HCT116 (cell line): ENCODE data around the gene ELF5. TPM values are rescaled to one million over a fixed set of nuclear protein-coding genes. Genes with fewer than 3 reads are reported as not detected.

ENCODE experiments used
- ATAC-seq: fragments of 200-7000 bp; cut with Tn5 transposase; 2 replicates; pipeline ENCODE4 v1.9.1; 2020; ENCODE audit warnings: mild to moderate bottlenecking, moderate library complexity
- BruUV-seq: library from RNA; stranded (reverse); fragments of 400-500 nt; replicated peaks from 2 replicates; lab custom pipeline; 2021; lab: Mats Ljungman, UMichigan
- CTCF ChIA-PET: fragments of 300-600 bp; sonication (Branson Sonifier 250); formaldehyde crosslinking; loops from one replicate; lab custom pipeline; 2021; ENCODE audit warnings: antibody characterized with exemption; lab: Charles Lee
- POLR2A ChIA-PET: fragments of 300-600, 350-600 bp; sonication (Branson Sonifier 250); formaldehyde crosslinking; loops from one replicate; lab custom pipeline; 2021; ENCODE audit warnings: antibody characterized with exemption; lab: Charles Lee
- RAD21 ChIA-PET, 2 experiments: fragments of 300-600 bp; sonication (Branson Sonifier 250); formaldehyde crosslinking; loops; one replicate each; lab custom pipeline; 2023; ENCODE audit warnings: low total read pairs in 2 of 2; ENCODE audit not compliant: uncharacterized antibody in 2 of 2, unreplicated experiment in 2 of 2, low non-redundant PET in 1 of 2; lab: Charles Lee
- DNase-seq: peaks from one replicate; pipeline ENCODE4 v3.0.0-alpha.2; 2010; ENCODE audit warnings: low read depth, low spot score
- H2AFZ ChIP-seq: fragments of 200-600 bp; shearing (Covaris generic), sonication (generic); 2 replicates; pipeline ENCODE4 v1.6.1; 2017; ENCODE audit warnings: low read depth, mixed run types, mixed read lengths, antibody characterized with exemption, low read length; ENCODE audit not compliant: poor library complexity, severe bottlenecking
- H3K27ac ChIP-seq: 2 replicates; pipeline ENCODE4 v1.5.1; 2012; ENCODE audit warnings: low read depth, low read length
- H3K27me3 ChIP-seq: fragments of 200-600 bp; sonication (generic); 2 replicates; pipeline ENCODE4 v1.6.1; 2016; ENCODE audit warnings: mixed run types, low read length, mixed read lengths; ENCODE audit not compliant: insufficient read depth
- H3K36me3 ChIP-seq, 2 experiments: fragments of 200-500 bp in 1 of 2; fragments of 200-600 bp in 1 of 2; sonication (Bioruptor generic) in 1 of 2; sonication (generic) in 1 of 2; 2 replicates each; pipeline versions ENCODE4 v1.5.1 to v1.6.1; 2014 to 2016; ENCODE audit warnings: low read length in 2 of 2, inconsistent platforms in 1 of 2, mixed read lengths in 1 of 2, mixed run types in 1 of 2; ENCODE audit not compliant: insufficient read depth in 2 of 2, control insufficient read depth in 1 of 2
- H3K4me1 ChIP-seq, 2 experiments: fragments of 200-600 bp in 1 of 2; sonication (generic) in 1 of 2; 2 replicates each; pipeline versions ENCODE4 v1.5.1 to v1.6.1; 2012 to 2017; ENCODE audit warnings: low read length in 2 of 2, inconsistent platforms in 1 of 2, mild to moderate bottlenecking in 1 of 2, mixed read lengths in 1 of 2, mixed run types in 1 of 2, moderate library complexity in 1 of 2; ENCODE audit not compliant: insufficient read depth in 2 of 2, control insufficient read depth in 1 of 2
- H3K4me2 ChIP-seq: fragments of 200-600 bp; sonication (generic); 2 replicates; pipeline ENCODE4 v1.6.1; 2017; ENCODE audit warnings: mixed run types, low read length, mixed read lengths
- H3K4me3 ChIP-seq, 2 experiments: fragments of 200-600 bp in 1 of 2; sonication (generic) in 1 of 2; replicated peaks in 1 of 2; 2 replicates each; pipeline ENCODE4 v1.5.1; 2011 to 2016; ENCODE audit warnings: low read length in 2 of 2, control low read depth in 1 of 2, low read depth in 1 of 2, mild to moderate bottlenecking in 1 of 2, mixed read lengths in 1 of 2, mixed run types in 1 of 2
- H3K79me2 ChIP-seq: fragments of 200-600 bp; sonication (generic); 2 replicates; pipeline ENCODE4 v1.6.1; 2017; ENCODE audit warnings: mild to moderate bottlenecking, mixed run types, low read length, moderate library complexity, mixed read lengths; ENCODE audit not compliant: insufficient read depth
- H3K9ac ChIP-seq: fragments of 200-600 bp; sonication (generic); 2 replicates; pipeline ENCODE4 v1.6.1; 2016; ENCODE audit warnings: low read length, mixed read lengths
- H3K9me2 ChIP-seq: fragments of 200-600 bp; sonication (generic), shearing (Covaris generic); 2 replicates; pipeline ENCODE4 v1.6.1; 2017; ENCODE audit warnings: mixed run types, mild to moderate bottlenecking, moderate library complexity; ENCODE audit not compliant: insufficient read depth
- H3K9me3 ChIP-seq, 2 experiments: fragments of 200-500 bp in 1 of 2; fragments of 200-600 bp in 1 of 2; sonication (Bioruptor generic) in 1 of 2; sonication (generic) in 1 of 2; 2 replicates each; pipeline ENCODE4 v1.6.1; 2014 to 2017; ENCODE audit warnings: low read length in 2 of 2, mixed read lengths in 2 of 2, inconsistent platforms in 1 of 2, low read depth in 1 of 2, mild to moderate bottlenecking in 1 of 2, mixed run types in 1 of 2, moderate library complexity in 1 of 2; ENCODE audit not compliant: control insufficient read depth in 1 of 2, insufficient read depth in 1 of 2
- H4K20me1 ChIP-seq: fragments of 200-600 bp; sonication (generic), shearing (Covaris generic); 2 replicates; pipeline ENCODE4 v1.6.1; 2017; ENCODE audit warnings: mixed run types, mild to moderate bottlenecking, moderate library complexity; ENCODE audit not compliant: insufficient read depth
- CTCF ChIP-seq, 3 experiments: fragments of 200-600 bp in 1 of 3; sonication (generic) in 1 of 3; IDR thresholded peaks in 2 of 3; conservative IDR thresholded peaks in 1 of 3; 2 replicates each; pipeline ENCODE4 v1.5.1; 2012 to 2017; ENCODE audit warnings: low read depth in 2 of 3, low read length in 2 of 3, antibody characterized with exemption in 1 of 3, borderline replicate concordance in 1 of 3, control low read depth in 1 of 3, mild to moderate bottlenecking in 1 of 3, mixed read lengths in 1 of 3, mixed run types in 1 of 3, moderate library complexity in 1 of 3; ENCODE audit not compliant: insufficient read depth in 1 of 3
- ELF1 ChIP-seq: IDR thresholded peaks from 2 replicates; pipeline ENCODE4 v1.6.1; 2012; ENCODE audit warnings: low read depth, borderline replicate concordance
- EZH2 ChIP-seq: fragments of 200-600 bp; sonication (generic); IDR thresholded peaks from 2 replicates; pipeline ENCODE4 v1.6.1; 2017; ENCODE audit warnings: antibody characterized with exemption, mixed run types
- FOSL1 ChIP-seq: IDR thresholded peaks from 2 replicates; pipeline ENCODE4 v1.6.1; 2012; ENCODE audit warnings: low read depth
- JUND ChIP-seq: IDR thresholded peaks from 2 replicates; pipeline ENCODE4 v1.6.1; 2012
- MAX ChIP-seq: IDR thresholded peaks from 2 replicates; pipeline ENCODE4 v1.6.1; 2012
- POLR2A ChIP-seq: IDR thresholded peaks from 2 replicates; pipeline ENCODE4 v1.7.0; 2011; ENCODE audit warnings: borderline replicate concordance; ENCODE audit not compliant: insufficient read depth, insufficient read length; ENCODE audit errors: extremely low read depth
- POLR2AphosphoS5 ChIP-seq: IDR thresholded peaks from 2 replicates; pipeline ENCODE4 v1.6.1; 2011; ENCODE audit warnings: mild to moderate bottlenecking, low read depth, low read length, moderate library complexity
- RAD21 ChIP-seq: IDR thresholded peaks from 2 replicates; pipeline ENCODE4 v1.6.1; 2012; ENCODE audit warnings: low read depth, mild to moderate bottlenecking
- SIN3A ChIP-seq: IDR thresholded peaks from 2 replicates; pipeline ENCODE4 v1.6.1; 2012; ENCODE audit warnings: low read depth
- SP1 ChIP-seq: IDR thresholded peaks from 2 replicates; pipeline ENCODE4 v1.6.1; 2012; ENCODE audit warnings: low read depth
- SRF ChIP-seq: IDR thresholded peaks from 2 replicates; pipeline ENCODE4 v1.6.1; 2012; ENCODE audit warnings: low read depth
- YY1 ChIP-seq: IDR thresholded peaks from 2 replicates; pipeline ENCODE4 v1.6.1; 2011; ENCODE audit warnings: low read length, low read depth, moderate library complexity, mild to moderate bottlenecking; ENCODE audit not compliant: insufficient replicate concordance; ENCODE audit errors: extremely low read depth
- ZFX ChIP-seq: fragments of 450-650 bp; IDR thresholded peaks from 2 replicates; pipeline ENCODE4 v1.6.1; 2017
- ZNF274 ChIP-seq: fragments of 200-500 bp; sonication (Bioruptor generic); IDR thresholded peaks from 2 replicates; pipeline ENCODE4 v1.6.1; 2014; ENCODE audit warnings: mild to moderate bottlenecking, low read depth, low read length, inconsistent platforms
- intact Hi-C: fragments of 100-400 bp; cut with micrococcal nuclease; formaldehyde crosslinking; loops from 2 replicates; pipeline ENCODE4 v1.10.0; 2022
- total RNA-seq: library from RNA; stranded (reverse); gene quantifications from one replicate; pipeline ENCODE4 v1.2.1, GENCODE V29; 2021; ENCODE audit not compliant: unreplicated experiment
- TF ChIP-seq, protein P1 (sequence below): IDR thresholded peaks from 2 replicates; pipeline ENCODE4 v1.6.1; 2012; ENCODE audit warnings: low read depth
- TF ChIP-seq, protein P2 (sequence below): IDR thresholded peaks from 2 replicates; pipeline ENCODE4 v1.6.1; 2012
- TF ChIP-seq, protein P3 (sequence below): IDR thresholded peaks from 2 replicates; pipeline ENCODE4 v1.6.1; 2011; ENCODE audit warnings: mild to moderate bottlenecking, low read length, moderate library complexity; ENCODE audit not compliant: insufficient replicate concordance; ENCODE audit errors: extremely low read depth

The ELF5 gene
- total RNA-seq, 1 experiment from 2014 or later, result 0.32 TPM

DNA sequence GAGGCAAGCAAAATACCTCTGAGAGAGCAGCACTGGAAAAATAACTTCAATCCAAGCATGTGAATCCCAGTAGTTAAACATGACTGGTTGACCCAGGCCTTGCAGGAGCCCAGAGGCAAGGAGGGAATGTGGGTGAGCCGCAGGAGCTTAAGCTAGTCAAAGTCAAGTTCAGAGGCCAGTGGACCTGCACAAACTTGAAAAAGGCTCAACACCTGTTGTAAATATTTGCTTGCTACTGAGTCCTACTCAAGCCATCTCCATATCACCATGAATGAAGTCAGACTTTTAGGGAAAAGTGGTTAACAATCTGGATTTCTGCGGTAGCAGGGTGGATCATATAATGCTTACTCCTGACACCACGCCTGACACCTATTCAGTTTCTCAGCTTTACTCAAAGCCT, 79.7 kb downstream of the ELF5 start:
- DNase-seq (no peak), ATAC-seq (no peak)
- no peaks in the 10 kb centered on the region for H3K36me3 ChIP-seq
- H3K4me3 ChIP-seq, result no peak overlapping the region
- no peak overlapping the region for H3K27ac ChIP-seq
- CTCF ChIA-PET, result no interaction called here
- H3K9me2 ChIP-seq, result no peaks in the 10 kb centered on the region
- POLR2A ChIA-PET, result no interaction called here
- H2AFZ ChIP-seq, result no peak overlapping the region
- H3K9me3 ChIP-seq, result no peaks in the 10 kb centered on the region
- TF ChIP-seq, protein P1, sequence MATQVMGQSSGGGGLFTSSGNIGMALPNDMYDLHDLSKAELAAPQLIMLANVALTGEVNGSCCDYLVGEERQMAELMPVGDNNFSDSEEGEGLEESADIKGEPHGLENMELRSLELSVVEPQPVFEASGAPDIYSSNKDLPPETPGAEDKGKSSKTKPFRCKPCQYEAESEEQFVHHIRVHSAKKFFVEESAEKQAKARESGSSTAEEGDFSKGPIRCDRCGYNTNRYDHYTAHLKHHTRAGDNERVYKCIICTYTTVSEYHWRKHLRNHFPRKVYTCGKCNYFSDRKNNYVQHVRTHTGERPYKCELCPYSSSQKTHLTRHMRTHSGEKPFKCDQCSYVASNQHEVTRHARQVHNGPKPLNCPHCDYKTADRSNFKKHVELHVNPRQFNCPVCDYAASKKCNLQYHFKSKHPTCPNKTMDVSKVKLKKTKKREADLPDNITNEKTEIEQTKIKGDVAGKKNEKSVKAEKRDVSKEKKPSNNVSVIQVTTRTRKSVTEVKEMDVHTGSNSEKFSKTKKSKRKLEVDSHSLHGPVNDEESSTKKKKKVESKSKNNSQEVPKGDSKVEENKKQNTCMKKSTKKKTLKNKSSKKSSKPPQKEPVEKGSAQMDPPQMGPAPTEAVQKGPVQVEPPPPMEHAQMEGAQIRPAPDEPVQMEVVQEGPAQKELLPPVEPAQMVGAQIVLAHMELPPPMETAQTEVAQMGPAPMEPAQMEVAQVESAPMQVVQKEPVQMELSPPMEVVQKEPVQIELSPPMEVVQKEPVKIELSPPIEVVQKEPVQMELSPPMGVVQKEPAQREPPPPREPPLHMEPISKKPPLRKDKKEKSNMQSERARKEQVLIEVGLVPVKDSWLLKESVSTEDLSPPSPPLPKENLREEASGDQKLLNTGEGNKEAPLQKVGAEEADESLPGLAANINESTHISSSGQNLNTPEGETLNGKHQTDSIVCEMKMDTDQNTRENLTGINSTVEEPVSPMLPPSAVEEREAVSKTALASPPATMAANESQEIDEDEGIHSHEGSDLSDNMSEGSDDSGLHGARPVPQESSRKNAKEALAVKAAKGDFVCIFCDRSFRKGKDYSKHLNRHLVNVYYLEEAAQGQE, result no peak
- TF ChIP-seq CTCF (IDR thresholded peaks at IDR 0.05 in 2 of 3, conservative IDR thresholded peaks at IDR 0.05 in 1 of 3; ENCODE audit: borderline replicate concordance in 1 of 3, insufficient read depth in 1 of 3, low read depth in 2 of 3, low read length in 2 of 3), result no peak
- TF ChIP-seq YY1, result no peak
- TF ChIP-seq, protein P2, sequence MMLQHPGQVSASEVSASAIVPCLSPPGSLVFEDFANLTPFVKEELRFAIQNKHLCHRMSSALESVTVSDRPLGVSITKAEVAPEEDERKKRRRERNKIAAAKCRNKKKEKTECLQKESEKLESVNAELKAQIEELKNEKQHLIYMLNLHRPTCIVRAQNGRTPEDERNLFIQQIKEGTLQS, result no peak
- no peak for TF ChIP-seq POLR2A
- TF ChIP-seq, protein P3, sequence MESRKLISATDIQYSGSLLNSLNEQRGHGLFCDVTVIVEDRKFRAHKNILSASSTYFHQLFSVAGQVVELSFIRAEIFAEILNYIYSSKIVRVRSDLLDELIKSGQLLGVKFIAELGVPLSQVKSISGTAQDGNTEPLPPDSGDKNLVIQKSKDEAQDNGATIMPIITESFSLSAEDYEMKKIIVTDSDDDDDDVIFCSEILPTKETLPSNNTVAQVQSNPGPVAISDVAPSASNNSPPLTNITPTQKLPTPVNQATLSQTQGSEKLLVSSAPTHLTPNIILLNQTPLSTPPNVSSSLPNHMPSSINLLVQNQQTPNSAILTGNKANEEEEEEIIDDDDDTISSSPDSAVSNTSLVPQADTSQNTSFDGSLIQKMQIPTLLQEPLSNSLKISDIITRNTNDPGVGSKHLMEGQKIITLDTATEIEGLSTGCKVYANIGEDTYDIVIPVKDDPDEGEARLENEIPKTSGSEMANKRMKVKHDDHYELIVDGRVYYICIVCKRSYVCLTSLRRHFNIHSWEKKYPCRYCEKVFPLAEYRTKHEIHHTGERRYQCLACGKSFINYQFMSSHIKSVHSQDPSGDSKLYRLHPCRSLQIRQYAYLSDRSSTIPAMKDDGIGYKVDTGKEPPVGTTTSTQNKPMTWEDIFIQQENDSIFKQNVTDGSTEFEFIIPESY, result no peak
- no peak for TF ChIP-seq ZNF274
- no peak for TF ChIP-seq FOSL1
- no peak for TF ChIP-seq ELF1
- no peak for TF ChIP-seq ZFX
- no peak for TF ChIP-seq MAX
- no peak for TF ChIP-seq RAD21
- no peak for TF ChIP-seq POLR2AphosphoS5
- no peak for TF ChIP-seq SIN3A
- no peak for TF ChIP-seq SP1
- no peak for TF ChIP-seq SRF
- no peak for TF ChIP-seq EZH2
- TF ChIP-seq JUND, result no peak
- H3K4me1 ChIP-seq, result peaks cover 0 to 6% of the 10 kb centered on the region in 2 experiments; a peak in 2 of 4 replicates
- no peaks in the 10 kb centered on the region for H4K20me1 ChIP-seq
- no peaks in the 10 kb centered on the region for H3K27me3 ChIP-seq
- no peak overlapping the region for H3K4me2 ChIP-seq
- RAD21 ChIA-PET, result no interaction called here
- H3K79me2 ChIP-seq, result no peaks in the 10 kb centered on the region; the same call in 1 of the 2 replicates
- no peak overlapping the region for H3K9ac ChIP-seq
- intact Hi-C loops, result no loop called here
- no TSS peak for BruUV-seq
